ENCODE measurements around the gene CADM4. TPM values are rescaled to one million over a fixed set of nuclear protein-coding genes. Genes with fewer than 3 reads are reported as not detected.

CADM4 gene
- total and polyA plus RNA-seq, 10 of the 15 experiments (the other 5 are each of a cell fraction or from before 2014, with no cell fraction given), result 0.04 to 0.12 (median 0.08) TPM; not detected in 5

DNA sequence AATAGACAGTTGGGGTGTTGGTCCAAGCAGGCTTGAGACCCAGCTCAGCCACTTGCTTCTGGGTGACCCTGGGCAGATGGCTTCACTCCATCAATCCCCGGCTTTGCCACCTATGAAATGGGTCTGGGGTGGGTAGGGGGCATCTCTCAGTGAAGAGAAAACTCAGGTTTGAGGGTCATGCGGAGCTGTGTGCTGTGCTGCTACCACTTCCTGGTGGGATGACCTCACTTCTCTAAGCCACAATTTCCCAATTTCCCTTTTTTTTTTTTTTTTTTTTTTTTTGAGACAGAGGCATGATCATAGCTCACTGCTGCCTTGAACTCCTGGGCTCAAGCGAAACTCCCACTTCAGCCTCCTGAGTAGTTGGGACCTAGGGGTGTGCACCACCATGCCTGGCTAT is 34.9 kb upstream of the CADM4 start:
- no peaks in the 10 kb centered on the region for H3K79me2 ChIP-seq (ENCODE audit: control insufficient read depth, insufficient read depth, low read length)
- ATAC-seq (no peak; the same call in 2 of the 3 replicates), DNase-seq (ENCODE audit: low read depth, low spot score) (no peak), FAIRE-seq (no peak)
- H2AFZ ChIP-seq (ENCODE audit: control insufficient read depth, low read depth, low read length), result peak overlapping the region; percentile 91
- 19% methylated on average over 3 of the region's 3 CpGs for WGBS (ENCODE audit: insufficient coverage, insufficient replicate concordance, low lambda C conversion rate, missing lambda C conversion rate)
- H3K36me3 ChIP-seq (ENCODE audit: control insufficient read depth in 2 of 2, insufficient read depth in 2 of 2, low read length in 1 of 2), result no peaks in the 10 kb centered on the region
- SMC1A ChIA-PET (ENCODE audit: uncharacterized antibody, unreplicated experiment), result interaction anchor here (0.9 to 1.3 kb wide), 4 partner anchors 9 to 219 kb away, joined by 3 to 4 read pairs (median 3); no protein-coding TSS in a partner anchor
- H4K20me1 ChIP-seq (ENCODE audit: control insufficient read depth, insufficient read depth), result no peaks in the 10 kb centered on the region
- no peaks in the 10 kb centered on the region for H3K27me3 ChIP-seq (replicated peaks in 1 of 2; ENCODE audit: control insufficient read depth in 2 of 2, insufficient read depth in 2 of 2, low read length in 1 of 2)
- CTCF ChIA-PET, result interaction anchor here (1.0 to 1.2 kb wide), 3 partner anchors 27 to 136 kb away, joined by 3 read pairs; no protein-coding TSS in a partner anchor
- no peaks in the 10 kb centered on the region for H3K9me3 ChIP-seq (replicated peaks; ENCODE audit: control insufficient read depth, insufficient read depth, low read length)
- TF ChIP-seq ZNF384 (IDR thresholded peaks at IDR 0.05; ENCODE audit: borderline replicate concordance, low read depth, low read length), result 0 out of 2 replicates have a peak, but pooled peaks have one; percentile 13
- no peak for TF ChIP-seq SP1 (IDR thresholded peaks at IDR 0.05; ENCODE audit: low read depth, low read length)
- 0 out of 2 replicates have a peak, but pooled peaks have one; percentile 8 for TF ChIP-seq RUNX3 (IDR thresholded peaks at IDR 0.05; ENCODE audit: low read length)
- peak overlapping the region; percentile 73 for H3K27ac ChIP-seq (ENCODE audit: control insufficient read depth, insufficient read depth)
- no peak overlapping the region for H3K4me3 ChIP-seq
- in situ Hi-C loops (cut with MboI), result no loop called here
- BruUV-seq (replicated peaks), result no TSS peak
- RAD21 ChIA-PET (ENCODE audit: unreplicated experiment), result interaction anchor here (0.6 to 1.7 kb wide), 3 partner anchors 41 to 80 kb away, joined by 3 to 5 read pairs (median 3); partner anchors contain the start of gene SMG9
- intact Hi-C loops (cut with micrococcal nuclease; ENCODE audit: unreplicated experiment), result no loop called here
- peaks cover 15% of the 10 kb centered on the region for H3K4me1 ChIP-seq (ENCODE audit: control insufficient read depth, insufficient read depth, low read length)
- peak overlapping the region; percentile 58 for H3K9ac ChIP-seq (ENCODE audit: control insufficient read depth, insufficient read depth, low read length)
- H3K4me2 ChIP-seq (ENCODE audit: control insufficient read depth, insufficient read depth), result peak overlapping the region; percentile 83
- POLR2A ChIA-PET, result interaction anchor here (0.6 to 1.1 kb wide), 3 partner anchors 8 to 81 kb away, joined by 5 to 7 read pairs (median 6); partner anchors contain the start of gene SMG9

DNA sequence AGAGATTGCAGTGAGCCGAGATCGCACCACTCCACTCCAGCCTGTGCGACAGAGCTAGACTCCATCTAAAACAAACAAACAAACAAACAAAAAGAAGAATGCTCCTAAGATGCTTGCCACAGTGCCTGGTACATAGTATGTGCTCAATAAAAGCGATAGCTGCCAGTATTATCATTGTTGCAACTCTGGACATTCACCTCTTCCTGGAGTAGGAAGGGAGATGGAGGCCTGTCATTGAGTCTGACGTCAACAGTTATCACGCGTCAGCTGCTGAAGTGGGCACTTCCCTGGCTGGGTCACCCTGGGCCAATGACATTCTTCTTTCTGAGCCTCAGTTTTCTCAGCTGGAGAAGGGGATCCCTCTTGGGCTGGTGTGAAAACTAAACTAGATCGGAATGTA is 34.5 kb upstream of the CADM4 start:
- ChIA-PET SMC1A (ENCODE audit: uncharacterized antibody, unreplicated experiment) (interaction anchor here (0.8 to 1.4 kb wide), 7 partner anchors 8 to 218 kb away, joined by 3 to 4 read pairs (median 3); partner anchors contain the start of gene IRGQ), CTCF (interaction anchor here (1.0 to 1.2 kb wide), 3 partner anchors 27 to 136 kb away, joined by 3 read pairs; no protein-coding TSS in a partner anchor), RAD21 (ENCODE audit: unreplicated experiment) (interaction anchor here (0.6 to 1.7 kb wide), 2 partner anchors 40 to 51 kb away, joined by 3 to 5 read pairs; no protein-coding TSS in a partner anchor), POLR2A (interaction anchor here (0.6 to 1.1 kb wide), 2 partner anchors 49 to 81 kb away, joined by 6 to 7 read pairs; partner anchors contain the start of gene SMG9)
- no peak for TF ChIP-seq EZH2 (IDR thresholded peaks at IDR 0.05; ENCODE audit: borderline replicate concordance, control insufficient read depth, low read depth, low read length)
- WGBS (ENCODE audit: insufficient coverage, insufficient replicate concordance, low lambda C conversion rate, missing lambda C conversion rate), result 94% methylated on average over 8 of the region's 8 CpGs
- no peaks in the 10 kb centered on the region for H3K27me3 ChIP-seq (replicated peaks in 1 of 2; ENCODE audit: control insufficient read depth in 2 of 2, insufficient read depth in 2 of 2, low read length in 1 of 2)
- FAIRE-seq, result no peak
- H3K36me3 ChIP-seq (ENCODE audit: control insufficient read depth in 2 of 2, insufficient read depth in 2 of 2, low read length in 1 of 2), result no peaks in the 10 kb centered on the region
- H3K79me2 ChIP-seq (ENCODE audit: control insufficient read depth, insufficient read depth, low read length), result no peaks in the 10 kb centered on the region
- no peak overlapping the region for H3K27ac ChIP-seq (ENCODE audit: control insufficient read depth, insufficient read depth)
- H2AFZ ChIP-seq (ENCODE audit: control insufficient read depth, low read depth, low read length), result no peak overlapping the region
- no peaks in the 10 kb centered on the region for H3K9me3 ChIP-seq (replicated peaks; ENCODE audit: control insufficient read depth, insufficient read depth, low read length)
- in situ Hi-C loops (cut with MboI) (no loop called here), intact Hi-C loops (cut with micrococcal nuclease; ENCODE audit: unreplicated experiment) (no loop called here)
- H3K4me3 ChIP-seq, result no peak overlapping the region
- H4K20me1 ChIP-seq (ENCODE audit: control insufficient read depth, insufficient read depth), result no peaks in the 10 kb centered on the region
- no peak for DNase-seq (ENCODE audit: low read depth, low spot score)
- peaks cover 15% of the 10 kb centered on the region for H3K4me1 ChIP-seq (ENCODE audit: control insufficient read depth, insufficient read depth, low read length)
- ATAC-seq, result no peak
- no TSS peak for BruUV-seq (replicated peaks)
- no peak overlapping the region for H3K9ac ChIP-seq (ENCODE audit: control insufficient read depth, insufficient read depth, low read length)
- peak overlapping the region; percentile 83; the same call in 1 of the 2 replicates for H3K4me2 ChIP-seq (ENCODE audit: control insufficient read depth, insufficient read depth)
